HS-5 (cell line): ENCODE results near the gene DNALI1.
A peak's percentile ranks its signal among the peaks of the same experiment; 100 is the strongest.
"Not testable (repeated sequence)": the region's sequence is repeated elsewhere in the genome, so short reads cannot be mapped to it uniquely, and the experiment has no call there.

Source experiments
- DNase-seq: peaks from one replicate; pipeline ENCODE4 v3.0.0-alpha.2; 2012; ENCODE audit warnings: low read depth

The DNALI1 gene

DNA sequence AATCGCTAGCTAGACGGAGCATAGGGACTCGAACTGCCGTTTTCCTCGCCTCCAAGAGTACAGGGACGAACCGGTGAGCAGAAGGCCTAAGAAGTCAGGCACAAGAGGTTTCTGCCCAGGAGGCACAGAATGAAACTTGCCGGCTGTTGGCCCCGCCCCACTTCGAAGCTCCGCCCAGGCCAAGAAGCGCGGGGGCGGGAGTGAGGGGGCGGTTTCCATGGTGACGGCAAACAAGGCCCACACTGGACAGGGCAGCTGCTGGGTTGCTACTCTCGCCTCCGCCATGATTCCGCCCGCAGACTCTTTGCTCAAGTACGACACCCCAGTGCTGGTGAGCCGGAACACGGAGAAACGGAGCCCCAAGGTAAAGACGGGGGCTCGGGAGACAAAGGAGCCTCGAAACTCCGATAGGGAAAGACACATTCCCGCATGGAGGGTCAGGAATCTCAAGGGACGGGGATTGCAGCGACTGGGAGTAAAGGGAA, at the start of gene DNALI1:
TSS of gene DNALI1 (plus strand) at position 229 of the 485 bp plus-strand sequence. CDS start at position 284, 55 bp downstream.
- DNase-seq: no peak

DNA sequence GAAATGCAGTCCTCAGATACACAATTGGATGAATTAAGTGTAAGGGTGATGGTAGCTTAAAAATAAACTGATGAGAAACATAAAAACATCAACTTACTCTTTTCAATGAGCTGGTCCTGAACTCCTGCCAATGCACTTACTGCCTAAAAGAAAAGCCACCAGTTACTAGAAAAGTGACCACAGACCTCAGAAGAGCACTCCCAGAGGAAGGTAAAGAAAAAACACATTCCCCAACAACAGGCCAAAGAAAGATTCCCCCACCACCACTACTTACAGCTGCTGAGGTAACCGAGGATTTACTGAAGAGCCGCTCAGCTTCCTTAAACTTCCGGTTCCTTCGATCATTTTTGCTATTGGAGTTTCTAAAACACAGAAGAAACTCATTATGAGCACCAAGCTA, 47.6 kb upstream of the DNALI1 start:
- DNase-seq: no peak

DNA sequence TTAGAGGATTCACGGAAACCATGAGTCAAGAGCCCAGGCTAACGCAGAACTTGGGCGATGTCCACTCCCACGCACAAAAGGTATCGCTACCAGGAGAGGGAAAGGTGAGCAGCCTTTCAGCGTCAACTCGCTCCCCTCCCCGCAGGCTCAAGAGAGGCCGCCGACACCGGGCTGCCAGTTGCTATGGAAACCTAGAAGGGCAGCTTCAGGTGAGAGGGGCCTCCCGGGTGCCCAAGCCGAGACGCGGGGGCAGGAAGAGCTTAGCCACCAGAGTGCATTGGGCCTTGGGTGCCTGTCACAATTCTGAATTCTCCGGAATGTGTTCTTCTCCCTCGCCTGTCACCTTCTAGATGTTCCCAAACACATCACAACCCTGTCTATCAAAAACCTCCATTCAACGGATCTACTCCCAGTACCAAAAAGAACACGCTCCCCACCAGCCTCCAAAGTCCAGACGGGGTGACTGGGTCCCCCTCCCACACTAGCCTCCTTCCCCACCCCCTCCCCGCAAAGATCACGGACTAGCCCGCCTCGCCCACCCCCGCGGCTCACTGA, 42.9 kb upstream of the DNALI1 start:
- DNase-seq: no peak

DNA sequence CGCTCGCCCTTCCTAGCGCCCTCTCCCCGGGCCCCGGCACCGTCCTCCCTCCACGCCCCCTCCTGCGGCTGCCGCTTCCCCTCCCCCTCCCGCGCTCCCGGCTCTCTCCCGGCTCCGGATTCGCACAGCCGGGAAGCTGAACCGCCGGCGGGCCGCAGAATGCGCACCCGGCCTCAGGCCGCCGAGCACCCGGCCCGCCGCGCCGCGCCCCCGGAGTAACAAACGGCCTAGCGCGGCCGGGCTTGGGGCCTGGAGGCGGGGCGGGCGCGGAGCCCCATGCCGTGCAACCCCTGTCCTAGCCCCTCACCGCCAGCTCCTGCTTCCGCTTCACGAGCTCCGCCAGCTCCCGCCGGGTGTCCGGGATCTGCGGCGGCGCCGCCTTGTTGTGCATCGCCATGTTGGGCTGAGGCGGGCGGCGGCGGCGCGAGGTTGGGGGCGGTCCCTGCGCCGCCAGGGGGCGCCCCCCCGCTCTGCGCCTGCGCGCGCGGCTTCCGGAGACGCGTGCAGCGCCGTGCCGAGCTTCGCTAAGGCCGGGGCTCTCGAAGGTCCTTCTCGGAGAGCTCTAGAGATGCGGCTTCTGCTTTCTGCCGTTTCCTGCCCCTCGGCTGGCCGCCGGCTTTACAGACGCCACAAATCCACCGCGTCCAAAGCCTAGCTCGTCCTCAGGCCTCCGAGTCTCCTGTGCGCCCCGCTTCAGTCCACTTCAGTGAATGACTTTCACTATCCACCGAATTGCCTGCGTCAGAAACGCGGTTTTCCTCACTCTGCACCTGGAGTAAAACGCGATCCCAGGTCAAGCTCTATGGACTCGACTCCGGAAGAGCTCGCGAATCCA, 42.2 kb upstream of the DNALI1 start, which contains the start of gene MEAF6:
TSS of gene MEAF6 (minus strand) at position 417 of the 835 bp plus-strand sequence. CDS start at position 397, 20 bp downstream.
- DNase-seq: peak; percentile 63

DNA sequence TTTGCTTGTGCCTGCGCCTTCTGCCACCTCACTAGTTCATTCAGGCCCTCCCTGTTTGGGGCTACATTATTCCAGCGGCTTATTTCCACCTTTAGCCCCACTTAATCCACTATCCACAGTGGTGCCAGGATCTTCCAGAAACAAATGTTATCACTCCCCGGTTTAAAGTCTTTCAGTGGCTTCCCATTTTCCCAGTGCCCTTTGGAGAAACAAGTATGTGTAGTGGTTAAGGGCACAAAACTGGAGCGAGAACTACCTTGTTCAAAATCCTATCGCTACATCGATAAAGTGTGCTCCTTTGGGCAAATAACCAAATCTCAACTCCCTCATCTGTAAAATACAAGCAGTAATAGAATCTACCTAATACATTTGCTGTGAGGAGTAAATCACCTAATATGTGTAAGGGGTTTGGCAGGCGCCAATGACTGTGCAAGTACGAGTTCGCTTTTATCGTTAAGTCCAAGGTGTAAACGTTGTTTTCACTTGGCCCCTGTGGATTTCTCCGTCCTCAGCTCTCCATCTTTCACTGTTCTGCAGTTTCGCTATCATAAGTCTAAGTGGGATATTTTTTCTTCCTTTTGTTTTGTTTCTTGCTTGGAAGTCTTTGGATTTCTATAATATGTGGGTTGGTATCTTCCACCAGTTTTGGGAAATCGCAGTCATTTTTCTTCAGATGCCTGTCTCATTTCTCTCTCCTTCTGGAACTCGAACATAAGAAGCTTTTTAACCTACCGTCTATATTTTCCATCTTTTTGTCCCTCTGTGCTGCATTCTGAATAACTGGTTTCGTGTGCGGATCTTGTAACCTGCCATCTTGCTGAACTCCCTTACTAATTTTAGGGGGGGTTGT, 41.3 kb upstream of the DNALI1 start:
- DNase-seq: no peak

DNA sequence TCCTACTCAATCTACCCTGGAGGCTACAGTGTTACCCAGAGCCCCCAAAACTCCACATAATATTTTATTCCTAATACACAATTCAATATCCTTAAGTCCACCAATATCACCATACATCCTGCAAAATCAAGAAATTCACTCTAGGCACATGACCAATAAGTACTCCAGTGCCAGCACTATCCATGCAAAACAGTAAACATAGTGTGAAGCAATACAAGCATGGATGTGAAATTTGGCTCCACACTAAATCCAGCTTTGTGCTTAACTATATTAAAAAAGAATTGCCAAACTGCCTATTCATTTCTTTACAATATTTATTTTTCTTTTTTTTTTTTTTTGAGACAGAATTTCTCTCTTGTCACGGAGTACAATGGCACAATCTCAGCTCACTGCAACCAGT, 39.2 kb upstream of the DNALI1 start:
- DNase-seq: no peak

DNA sequence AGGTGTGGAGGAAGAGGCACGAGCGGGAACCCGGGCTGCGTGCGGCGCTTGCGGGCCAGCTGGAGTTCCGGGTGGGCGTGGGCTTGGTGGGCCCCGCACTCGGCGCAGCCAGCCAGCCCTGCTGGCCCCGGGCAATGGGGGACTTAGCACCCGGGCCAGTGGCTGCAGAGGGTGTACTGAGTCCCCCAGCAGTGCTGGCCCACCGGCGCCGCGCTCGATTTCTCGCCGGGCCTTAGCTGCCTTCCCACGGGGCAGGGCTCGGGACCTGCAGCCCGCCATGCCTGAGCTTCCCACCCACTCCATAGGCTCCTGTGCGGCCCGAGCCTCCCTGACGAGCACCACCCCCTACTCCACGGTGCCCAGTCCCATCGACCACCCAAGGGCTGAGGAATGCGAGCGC, 38.5 kb upstream of the DNALI1 start:
- DNase-seq: not testable (repeated sequence)

DNA sequence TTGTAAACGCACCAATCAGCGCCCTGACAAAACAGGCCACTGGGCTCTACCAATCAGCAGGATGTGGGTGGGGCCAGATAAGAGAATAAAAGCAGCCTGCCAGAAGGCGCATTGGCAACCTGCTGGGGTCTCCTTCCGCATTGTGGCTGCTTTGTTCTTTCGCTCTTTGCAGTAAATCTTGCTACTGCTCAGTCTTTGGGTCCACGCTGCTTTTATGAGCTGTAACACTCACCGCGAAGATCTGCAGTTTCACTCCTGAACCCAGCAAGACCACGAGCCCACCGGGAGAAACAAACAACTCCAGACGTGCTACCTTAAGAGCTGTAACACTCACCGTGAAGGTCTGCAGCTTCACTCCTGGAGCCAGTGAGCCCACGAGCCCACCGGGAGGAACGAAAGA, 37.8 kb upstream of the DNALI1 start:
- DNase-seq: not testable (repeated sequence)

DNA sequence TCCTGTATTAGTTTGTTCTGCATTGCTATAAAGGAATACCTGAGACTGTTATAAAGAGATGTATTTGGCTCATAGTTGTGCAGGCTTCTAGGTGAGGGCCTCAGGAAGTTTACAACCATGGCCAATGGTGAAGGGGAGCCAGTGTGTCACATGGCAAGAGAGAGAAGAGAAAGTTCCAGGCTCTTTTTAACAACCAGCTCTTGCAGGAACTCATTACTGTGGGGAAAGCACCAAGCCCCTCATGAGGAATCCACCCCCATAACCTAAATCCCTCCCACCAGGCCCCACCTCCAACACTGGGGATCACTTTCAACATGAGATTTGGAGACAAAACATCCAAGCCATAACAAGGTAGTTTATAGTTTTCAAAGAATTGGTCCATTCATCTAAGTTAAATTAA, 37.1 kb upstream of the DNALI1 start:
- no peak for DNase-seq

DNA sequence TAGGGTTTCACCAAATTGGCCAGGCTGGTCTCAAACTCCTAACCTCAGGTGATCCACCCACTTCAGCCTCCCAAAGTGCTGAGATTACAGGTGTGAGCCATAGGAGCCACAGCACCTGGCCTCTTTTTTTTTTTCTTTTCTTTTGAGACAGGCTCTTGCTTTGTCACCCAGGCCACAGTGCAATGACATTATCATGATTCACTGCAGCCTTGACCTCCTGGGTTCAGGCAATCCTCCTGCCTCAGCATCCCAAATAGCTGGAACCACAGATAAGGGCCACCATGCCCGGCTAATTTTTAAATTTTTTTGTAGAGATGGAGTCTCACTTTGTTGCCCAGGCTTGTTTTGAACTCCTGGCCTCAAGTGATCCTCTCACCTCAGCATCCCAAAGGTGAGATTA, 26.9 kb upstream of the DNALI1 start:
- not testable (repeated sequence) for DNase-seq

DNA sequence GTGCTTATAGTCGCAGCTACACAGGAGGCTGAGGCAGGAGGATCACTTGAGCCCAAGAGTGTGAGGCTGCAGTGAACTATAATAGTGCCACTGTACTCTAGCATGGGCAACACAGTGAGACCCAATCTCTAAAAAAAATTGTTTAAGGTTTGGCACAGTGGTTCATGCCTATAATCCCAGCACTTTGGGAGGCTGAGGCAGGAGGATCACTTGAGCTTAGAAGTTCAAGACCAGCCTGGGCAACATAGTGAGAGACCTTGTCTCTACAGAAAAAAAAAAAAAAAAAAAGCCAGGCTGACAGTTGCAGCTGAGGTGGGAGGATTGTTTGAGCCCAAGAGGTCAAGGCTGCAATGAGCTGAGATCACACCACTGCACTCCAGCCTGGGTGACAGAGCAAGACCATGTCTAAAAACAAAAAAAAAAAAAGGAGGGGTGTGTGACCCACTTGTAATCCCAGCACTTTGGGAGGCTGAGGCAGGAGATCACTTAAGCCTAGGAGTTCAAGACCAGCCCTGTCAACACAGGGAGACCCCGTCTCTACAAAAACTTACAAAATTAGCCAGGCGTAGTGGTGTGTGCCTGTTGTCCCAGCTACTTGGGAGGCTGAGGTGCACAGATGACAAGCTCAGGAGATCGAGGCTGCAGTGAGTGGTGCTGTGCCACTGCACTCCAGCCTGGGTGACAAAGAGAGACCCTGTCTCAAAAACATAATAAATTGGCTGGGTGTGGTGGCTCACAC, 24.2 kb upstream of the DNALI1 start:
- not testable (repeated sequence) for DNase-seq

DNA sequence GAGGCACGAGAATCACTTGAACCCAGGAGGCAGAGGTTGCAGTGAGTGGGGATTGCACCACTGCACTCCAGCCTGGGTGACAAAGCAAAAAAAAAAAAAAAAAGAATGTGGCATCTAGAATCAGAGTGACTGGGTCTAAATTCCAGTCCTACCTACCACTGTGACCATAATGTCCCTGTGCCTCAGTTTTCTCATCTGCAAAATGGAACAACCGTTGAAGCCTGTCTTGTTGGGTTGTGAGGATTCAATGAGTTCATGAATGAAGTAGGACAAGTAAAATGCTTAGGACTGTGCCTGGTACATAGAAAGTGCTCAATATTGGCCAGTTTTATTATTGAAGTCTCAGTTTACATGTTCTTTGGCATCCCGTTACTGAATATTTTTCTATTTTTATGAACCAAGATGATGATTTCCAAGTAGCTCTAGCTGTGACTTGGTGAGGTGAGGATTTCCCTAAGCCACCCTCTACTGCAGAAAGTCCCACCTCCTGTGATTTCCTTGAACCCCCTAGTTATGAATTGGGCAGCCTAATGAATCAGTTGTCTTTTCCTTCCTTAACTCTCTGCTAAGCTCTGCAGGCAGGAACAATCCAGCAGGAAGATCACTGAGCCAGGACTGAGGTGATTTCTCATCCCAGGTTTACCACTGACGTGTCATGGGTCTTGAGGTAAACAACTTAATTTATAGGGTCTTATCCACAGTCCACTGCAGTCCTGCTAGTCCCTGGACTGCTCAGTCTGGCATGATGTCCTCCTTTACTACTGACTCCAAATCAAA, 23.2 kb upstream of the DNALI1 start:
- no peak for DNase-seq

DNA sequence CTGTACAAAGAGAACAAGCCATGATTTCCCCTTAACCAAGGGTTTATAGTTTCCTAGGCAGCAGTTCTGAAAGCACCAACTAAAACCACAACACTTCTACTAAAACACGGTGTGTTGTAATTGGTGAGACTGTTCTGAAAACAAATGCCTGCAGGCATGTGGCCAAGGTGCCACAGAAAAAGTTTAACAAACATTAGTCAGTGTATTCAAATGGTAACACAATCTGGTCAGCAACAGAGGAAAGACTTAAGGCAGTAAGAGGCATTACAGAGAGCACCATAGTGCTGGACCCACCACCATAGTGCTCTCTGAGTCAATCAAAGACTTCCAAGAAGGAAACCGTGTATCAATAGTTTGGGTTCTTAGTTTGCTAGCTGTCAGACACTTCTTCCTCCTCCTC, 19.4 kb upstream of the DNALI1 start:
- no peak for DNase-seq

DNA sequence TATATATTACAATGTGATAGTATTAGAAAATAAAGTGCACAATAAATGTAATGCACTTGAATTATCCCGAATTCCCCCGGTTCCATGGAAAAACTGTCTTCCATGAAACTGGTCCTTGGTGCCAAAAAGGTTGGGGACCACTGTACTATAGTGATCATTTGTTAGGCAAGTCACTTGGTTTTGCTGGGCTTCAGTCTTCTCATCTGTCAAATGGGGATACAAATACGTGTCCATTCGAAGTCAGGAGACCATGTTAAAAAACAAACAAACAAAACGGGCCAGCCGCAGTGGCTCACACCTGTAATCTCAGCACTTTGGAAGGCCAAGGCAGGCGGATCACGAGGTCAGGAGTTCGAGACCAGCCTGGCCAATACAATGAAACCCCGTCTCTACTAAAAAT, 17.6 kb upstream of the DNALI1 start:
- DNase-seq: not testable (repeated sequence)

DNA sequence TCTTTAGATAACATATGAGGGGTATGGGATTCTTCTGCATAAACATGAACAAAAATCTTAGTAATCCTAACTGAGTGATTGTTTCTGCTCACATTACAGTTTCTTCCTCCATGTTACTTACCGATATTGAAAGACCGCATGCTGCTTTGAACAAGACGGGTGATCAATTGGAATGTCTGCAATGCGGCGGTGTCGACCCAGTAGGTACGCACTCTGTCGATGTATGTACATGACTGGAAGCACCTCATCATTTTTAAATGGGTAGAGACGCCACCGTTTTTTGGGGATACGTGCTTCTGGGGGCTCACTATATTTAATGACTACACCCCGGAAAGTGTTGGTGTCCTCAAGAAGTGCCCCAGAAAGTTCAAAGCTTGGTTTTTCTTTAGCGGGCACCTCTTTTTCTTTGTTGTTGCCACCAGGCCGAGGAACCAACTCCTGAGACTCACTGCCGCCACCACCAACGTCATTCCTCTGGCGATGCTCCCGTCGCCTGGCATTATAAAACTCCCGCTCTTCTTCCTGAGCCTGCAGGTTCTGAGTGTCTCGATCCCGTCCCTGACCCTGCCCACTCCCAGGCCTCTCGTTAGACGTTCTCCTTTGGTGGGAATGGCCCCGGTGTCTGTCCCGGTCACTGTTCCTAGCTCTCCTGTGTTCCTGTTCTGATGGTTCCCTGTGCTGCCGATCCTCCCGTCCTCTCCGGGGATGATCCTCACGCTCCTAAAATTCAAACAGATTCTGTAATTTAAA, 16.5 kb upstream of the DNALI1 start:
- DNase-seq: no peak

DNA sequence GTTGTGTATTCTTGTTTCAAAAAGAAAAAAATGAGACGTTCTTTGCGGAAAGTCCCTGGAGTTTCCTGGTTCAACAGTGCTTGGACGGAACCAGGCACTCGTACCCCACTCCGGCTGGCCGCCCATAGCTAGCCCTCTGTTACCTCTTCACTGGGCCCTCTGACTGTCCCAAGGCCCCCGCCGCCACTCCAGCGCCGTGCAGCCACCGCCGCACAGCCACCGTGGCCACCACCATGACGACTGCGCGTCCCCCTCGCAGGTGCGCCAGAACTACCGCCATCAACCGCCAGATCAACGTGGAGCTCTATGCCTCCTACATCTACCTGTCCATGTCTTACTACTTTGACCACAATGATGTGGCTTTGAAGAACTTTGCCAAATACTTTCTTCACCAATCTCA, 12.2 kb upstream of the DNALI1 start:
- no peak for DNase-seq

DNA sequence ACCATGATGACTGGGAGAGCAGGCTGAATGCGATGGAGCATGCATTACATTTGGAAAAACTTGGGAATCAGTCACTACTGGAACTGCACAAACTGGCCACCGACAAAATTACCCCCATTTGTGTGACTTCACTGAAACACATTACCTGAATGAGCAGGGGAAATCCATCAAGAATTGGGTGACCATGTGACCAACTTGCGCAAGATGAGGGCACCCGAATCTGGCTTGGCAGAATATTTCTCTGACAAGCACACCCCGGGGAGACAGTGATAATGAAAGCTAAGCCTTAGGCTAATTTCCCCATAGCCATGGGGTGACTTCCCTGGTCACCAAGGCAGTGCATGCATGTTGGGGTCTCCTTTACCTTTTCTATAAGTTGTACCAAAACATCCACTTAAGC, 11.7 kb upstream of the DNALI1 start:
- DNase-seq: no peak

DNA sequence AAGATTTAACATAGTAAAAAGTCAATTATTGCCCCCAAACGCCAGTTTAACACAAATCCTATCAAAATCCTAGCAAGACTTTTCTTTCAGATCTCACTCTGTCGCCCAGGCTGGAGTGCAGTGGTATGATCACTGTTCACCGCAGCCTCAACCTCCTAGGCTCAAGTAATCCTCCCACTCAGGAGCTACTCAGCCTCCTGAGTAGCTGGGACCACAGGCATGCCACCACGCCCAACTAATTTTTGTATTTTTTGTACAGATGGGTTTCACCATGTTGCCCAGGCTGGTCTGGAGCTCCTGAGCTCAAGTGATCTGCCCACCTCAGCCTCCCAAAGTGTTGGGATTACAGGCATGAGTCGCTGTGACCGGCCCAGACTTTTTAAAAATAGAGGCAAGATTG, 7.4 kb upstream of the DNALI1 start:
- no peak for DNase-seq

DNA sequence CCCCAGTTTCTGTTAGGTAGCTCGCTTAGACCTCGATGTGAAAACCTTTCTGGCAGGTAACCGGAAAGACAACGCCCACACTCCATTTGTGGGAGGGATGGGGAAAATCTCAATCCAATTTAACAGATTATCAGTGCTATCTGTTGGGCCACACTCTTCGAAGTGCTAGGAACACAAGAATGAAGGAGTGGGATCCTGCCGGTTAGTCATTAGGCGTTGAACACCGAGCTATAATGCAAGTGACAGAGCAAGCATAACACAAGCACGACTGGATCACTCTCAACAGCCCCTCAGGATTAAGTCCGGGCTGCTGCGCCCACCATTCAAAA, 3.2 kb upstream of the DNALI1 start:
- no peak for DNase-seq
